Adipocyte (in vitro differentiated cells): ENCODE measurements around the gene FRMD8.
"Not testable (repeated sequence)": the region's sequence is repeated elsewhere in the genome, so short reads cannot be mapped to it uniquely, and the experiment has no call there.

Source experiments
- DNase-seq: peaks from one replicate; pipeline ENCODE4 v3.0.0-alpha.2; 2015; ENCODE audit warnings: low read depth
- H3K27me3 ChIP-seq: replicated peaks from 2 replicates; pipeline ENCODE4 v1.7.0; 2013; ENCODE audit warnings: mild to moderate bottlenecking, low read length, moderate library complexity; ENCODE audit not compliant: control insufficient read depth, insufficient read depth
- H3K36me3 ChIP-seq: 2 replicates; pipeline ENCODE4 v1.7.0; 2013; ENCODE audit warnings: low read length, mild to moderate bottlenecking, moderate library complexity; ENCODE audit not compliant: control insufficient read depth, insufficient read depth, severe bottlenecking
- H3K4me1 ChIP-seq: 2 replicates; pipeline ENCODE4 v1.7.0; 2013; ENCODE audit warnings: mild to moderate bottlenecking, low read length, moderate library complexity; ENCODE audit not compliant: control insufficient read depth, insufficient read depth
- H3K4me3 ChIP-seq: 2 replicates; pipeline ENCODE4 v1.7.0; 2013; ENCODE audit warnings: mild to moderate bottlenecking, low read length, moderate library complexity
- H3K9ac ChIP-seq: 2 replicates; pipeline ENCODE4 v1.7.0; 2013; ENCODE audit warnings: mild to moderate bottlenecking, low read length, moderate library complexity
- H3K9me3 ChIP-seq: 2 replicates; pipeline ENCODE4 v1.7.0; 2013; ENCODE audit warnings: mild to moderate bottlenecking, low read length, moderate library complexity; ENCODE audit not compliant: control insufficient read depth

The FRMD8 gene

GRCh38 chr11:65445604-65446445, 59.4 kb downstream of the FRMD8 start:
- Histone ChIP-seq H3K9me3 (no peaks in the 10 kb centered on the region), H3K4me3 (peak overlapping the region; percentile 36), H3K36me3 (peaks cover 45% of the 10 kb centered on the region), H3K4me1 (peaks cover 71% of the 10 kb centered on the region), H3K27me3 (no peaks in the 10 kb centered on the region), H3K9ac (peak overlapping the region; percentile 76)
- peak; percentile 59 for DNase-seq

- Histone ChIP-seq H3K4me1 (peaks cover 68% of the 10 kb centered on the region), H3K9ac (peak overlapping the region; percentile 76), H3K4me3 (peak overlapping the region; percentile 36), H3K9me3 (no peaks in the 10 kb centered on the region), H3K27me3 (no peaks in the 10 kb centered on the region), H3K36me3 (peaks cover 45% of the 10 kb centered on the region)
- peak; percentile 32 for DNase-seq
Measured at GRCh38 chr11:65446446-65447277, 60.2 kb downstream of the FRMD8 start.

- peaks cover 66% of the 10 kb centered on the region for H3K4me1 ChIP-seq
- peak; percentile 22 for DNase-seq
- H3K36me3 ChIP-seq: peaks cover 41% of the 10 kb centered on the region
- no peak overlapping the region for H3K4me3 ChIP-seq
- H3K9me3 ChIP-seq: no peaks in the 10 kb centered on the region
- H3K27me3 ChIP-seq: no peaks in the 10 kb centered on the region
- H3K9ac ChIP-seq: peak overlapping the region; percentile 3
Measured at GRCh38 chr11:65448074-65448417, 61.6 kb downstream of the FRMD8 start.

GRCh38 chr11:65448418-65449105, 62.1 kb downstream of the FRMD8 start:
- Histone ChIP-seq H3K4me3 (no peak overlapping the region), H3K4me1 (peaks cover 64% of the 10 kb centered on the region), H3K36me3 (peaks cover 37% of the 10 kb centered on the region), H3K27me3 (no peaks in the 10 kb centered on the region), H3K9ac (peak overlapping the region; percentile 3), H3K9me3 (no peaks in the 10 kb centered on the region)
- DNase-seq: peak; percentile 40

GRCh38 chr11:65451301-65451700, 64.9 kb downstream of the FRMD8 start:
- not testable (repeated sequence) for H3K9me3 ChIP-seq, H3K4me3 ChIP-seq, H3K9ac ChIP-seq, DNase-seq, H3K27me3 ChIP-seq, H3K36me3 ChIP-seq
- peaks cover 57% of the 10 kb centered on the region for H3K4me1 ChIP-seq

- Histone ChIP-seq H3K4me1 (peaks cover 57% of the 10 kb centered on the region), H3K9ac (peak overlapping the region; percentile 31)
- not testable (repeated sequence) for H3K36me3 ChIP-seq, H3K4me3 ChIP-seq, H3K27me3 ChIP-seq, DNase-seq, H3K9me3 ChIP-seq
Measured at GRCh38 chr11:65452259-65452658, 65.8 kb downstream of the FRMD8 start.

GRCh38 chr11:65452806-65453490, 66.5 kb downstream of the FRMD8 start:
- Histone ChIP-seq H3K4me3 (no peak overlapping the region), H3K9ac (peak overlapping the region; percentile 31), H3K36me3 (no peaks in the 10 kb centered on the region), H3K9me3 (no peaks in the 10 kb centered on the region), H3K4me1 (peaks cover 54% of the 10 kb centered on the region), H3K27me3 (no peaks in the 10 kb centered on the region)
- DNase-seq: peak; percentile 91

GRCh38 chr11:65454311-65454695, 67.9 kb downstream of the FRMD8 start:
- peak overlapping the region; percentile 84 for H3K4me3 ChIP-seq
- no peaks in the 10 kb centered on the region for H3K9me3 ChIP-seq
- H3K27me3 ChIP-seq: no peaks in the 10 kb centered on the region
- peaks cover 45% of the 10 kb centered on the region for H3K4me1 ChIP-seq
- peak; percentile 36 for DNase-seq
- peak overlapping the region; percentile 97 for H3K9ac ChIP-seq
- no peaks in the 10 kb centered on the region for H3K36me3 ChIP-seq

- DNase-seq: peak; percentile 81
- peaks cover 47% of the 10 kb centered on the region for H3K4me1 ChIP-seq
- no peaks in the 10 kb centered on the region for H3K9me3 ChIP-seq
- peak overlapping the region; percentile 84 for H3K4me3 ChIP-seq
- H3K27me3 ChIP-seq: no peaks in the 10 kb centered on the region
- no peaks in the 10 kb centered on the region for H3K36me3 ChIP-seq
- H3K9ac ChIP-seq: peak overlapping the region; percentile 97
Measured at GRCh38 chr11:65454696-65455456, 68.4 kb downstream of the FRMD8 start.

GRCh38 chr11:65456418-65456817, 70.0 kb downstream of the FRMD8 start:
- Histone ChIP-seq H3K36me3 (no peaks in the 10 kb centered on the region), H3K9me3 (no peaks in the 10 kb centered on the region), H3K4me3 (peak overlapping the region; percentile 84), H3K4me1 (peaks cover 51% of the 10 kb centered on the region), H3K27me3 (no peaks in the 10 kb centered on the region), H3K9ac (peak overlapping the region; percentile 73)
- peak; percentile 34 for DNase-seq
